GM12891 (cell line): ENCODE measurements around the gene MRPS30.

Experiments used
- PAX5 ChIP-seq: IDR thresholded peaks from 2 replicates; pipeline ENCODE4 v1.6.1; 2011; ENCODE audit warnings: low read length, moderate library complexity, mild to moderate bottlenecking; ENCODE audit not compliant: insufficient read depth, severe bottlenecking
- POLR2A ChIP-seq: IDR thresholded peaks from 2 replicates; pipeline ENCODE4 v1.6.1; 2011; ENCODE audit warnings: low read depth, low read length, control low read depth
- POLR2AphosphoS5 ChIP-seq: IDR thresholded peaks from 2 replicates; pipeline ENCODE4 v1.6.1; 2011; ENCODE audit warnings: low read depth, low read length, control low read depth
- POU2F2 ChIP-seq: IDR thresholded peaks from 2 replicates; pipeline ENCODE4 v1.6.1; 2011; ENCODE audit warnings: low read depth, mild to moderate bottlenecking, control low read depth, low read length, moderate library complexity
- SPI1 ChIP-seq: IDR thresholded peaks from 2 replicates; pipeline ENCODE4 v1.6.1; 2011; ENCODE audit warnings: low read depth, low read length, control low read depth
- TAF1 ChIP-seq: IDR thresholded peaks from 2 replicates; pipeline ENCODE4 v1.6.1; 2011; ENCODE audit warnings: low read depth, low read length, control low read depth

- TF ChIP-seq POLR2A (no peak), SPI1 (no peak), POLR2AphosphoS5 (no peak), POU2F2 (no peak), TAF1 (no peak), PAX5 (no peak)
Measured at GRCh38 chr5:44807269-44807668, 1.5 kb upstream of the MRPS30 start.
